ENCODE data around the gene HYDIN.

HYDIN gene

GRCh38 chr16:71230122-71230845 is at the start of gene HYDIN:
Gene HYDIN, minus strand, starts transcription at chr16:71230722. Its CDS starts 43,827 bp downstream, at chr16:71186895.
- peak; percentile 20 for DNase-seq (ENCODE audit: low read depth)

DNA sequence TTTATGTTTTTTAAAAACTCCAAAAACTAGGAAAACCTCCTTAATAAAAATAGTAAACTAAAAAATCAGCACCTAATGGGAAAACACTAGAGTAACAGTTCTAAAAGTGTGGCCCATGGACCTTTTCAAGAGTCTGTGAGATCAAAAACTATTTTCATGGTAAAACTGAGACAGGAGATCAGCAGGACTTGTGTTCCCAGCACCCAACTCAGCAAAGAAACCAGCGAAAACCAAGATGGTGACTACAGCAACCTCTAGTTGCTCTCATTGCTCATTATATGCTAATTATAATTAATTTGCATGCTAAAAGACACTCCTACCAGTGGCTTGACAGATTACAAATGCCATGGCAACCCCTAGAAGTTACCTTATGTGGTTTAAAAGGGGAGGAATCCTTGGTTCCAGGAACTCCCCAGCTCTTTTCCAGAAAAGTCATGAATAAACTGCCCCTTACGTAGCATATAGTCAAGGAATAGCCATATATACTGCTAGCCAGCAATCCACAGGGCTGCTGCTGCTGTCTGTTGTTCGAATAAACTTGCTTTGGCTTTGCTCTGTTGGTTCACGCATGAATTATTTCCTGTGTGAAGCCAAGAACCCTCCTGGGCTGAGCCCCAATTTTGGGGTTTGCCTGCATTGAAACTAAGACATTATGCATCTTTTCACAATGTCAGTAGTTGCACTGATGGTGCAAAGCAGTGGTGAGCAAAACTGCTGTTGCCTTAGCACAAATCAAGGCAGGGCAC is 46.2 kb upstream of the HYDIN start:
- no peak for DNase-seq (ENCODE audit: low read depth)

DNA sequence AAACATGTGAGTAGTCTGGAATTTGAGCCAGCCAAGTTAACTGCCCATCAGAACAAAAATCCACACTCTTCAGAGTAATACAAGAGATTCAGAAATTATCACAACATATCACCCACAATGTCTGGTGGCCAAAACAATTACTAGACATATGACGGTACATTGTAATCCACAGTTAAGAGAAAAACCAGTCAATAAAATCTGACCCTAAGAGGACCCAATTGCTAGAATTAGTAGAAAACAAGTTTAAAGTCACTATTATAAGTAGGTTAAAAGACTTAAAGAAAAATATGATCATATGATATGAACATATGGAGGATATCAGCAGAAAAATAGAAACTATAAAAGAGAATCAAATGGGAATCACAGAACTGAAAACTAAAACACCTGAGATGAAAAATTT is 42.9 kb upstream of the HYDIN start:
- DNase-seq (ENCODE audit: low read depth): no peak

DNA sequence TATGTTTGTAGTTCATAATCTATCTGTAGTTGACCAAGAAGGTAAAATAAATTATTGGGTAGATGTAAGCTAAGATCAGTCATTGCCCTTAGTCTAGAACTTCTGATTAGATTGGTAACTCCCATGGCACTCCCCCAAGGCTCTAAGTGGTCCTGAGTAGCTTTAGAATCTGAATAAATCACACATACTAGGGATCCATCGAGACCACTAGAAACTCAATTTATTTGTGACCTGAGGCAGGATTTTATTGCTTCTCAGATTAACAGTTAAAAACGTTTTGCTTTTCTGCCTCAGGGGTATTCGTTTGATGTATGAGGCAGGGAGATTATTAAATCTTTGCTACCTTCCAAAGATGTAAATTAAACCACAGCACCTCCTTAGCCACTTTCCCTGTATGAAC is 33.8 kb upstream of the HYDIN start:
- no peak for DNase-seq (ENCODE audit: low read depth)

GRCh38 chr16:71263582-71263981 is 33.1 kb upstream of the HYDIN start:
- no peak for DNase-seq (ENCODE audit: low read depth)

DNA sequence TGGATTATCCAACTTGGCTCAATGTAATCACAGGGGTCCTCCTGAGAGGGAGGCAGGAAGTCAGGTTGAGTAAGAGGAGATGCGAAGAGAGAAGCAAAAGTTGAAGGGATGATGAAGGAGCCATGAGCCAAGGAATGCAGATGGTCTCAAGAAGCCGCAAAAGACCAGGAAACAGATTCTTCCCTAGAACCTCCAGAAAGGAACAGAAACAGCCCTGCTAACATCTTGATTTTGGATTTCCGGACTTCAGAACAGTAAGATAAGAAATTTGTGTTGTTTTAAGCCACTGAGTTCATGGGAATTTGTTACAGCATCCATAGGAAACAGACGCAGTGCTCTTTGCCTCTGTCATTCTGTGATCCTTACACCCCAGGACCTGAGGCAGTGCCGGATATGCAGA is 31.9 kb upstream of the HYDIN start:
- no peak for DNase-seq (ENCODE audit: low read depth)

DNA sequence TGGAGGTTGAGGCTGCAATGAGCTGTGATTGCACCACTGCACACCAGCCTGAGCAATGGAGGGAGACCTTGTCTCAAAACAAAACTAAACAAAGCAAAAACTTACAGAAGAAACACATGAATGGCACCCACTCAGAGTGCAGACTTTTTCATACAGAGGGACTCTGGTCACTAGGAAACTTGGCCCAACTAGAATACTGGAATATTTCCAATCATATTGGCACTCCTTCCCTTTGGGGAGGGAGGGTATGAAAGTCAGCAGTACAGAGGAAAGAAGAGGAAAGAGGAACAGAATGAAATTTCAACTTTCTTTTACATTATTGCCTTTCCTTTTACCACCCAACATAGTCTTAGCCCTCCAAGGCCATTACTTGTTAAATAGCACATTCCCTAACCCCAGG is 30.5 kb upstream of the HYDIN start:
- DNase-seq (ENCODE audit: low read depth): no peak

GRCh38 chr16:71259086-71259485 is 28.6 kb upstream of the HYDIN start:
- no peak for DNase-seq (ENCODE audit: low read depth)

GRCh38 chr16:71258372-71258771 is 27.9 kb upstream of the HYDIN start:
- no peak for DNase-seq (ENCODE audit: low read depth)

DNA sequence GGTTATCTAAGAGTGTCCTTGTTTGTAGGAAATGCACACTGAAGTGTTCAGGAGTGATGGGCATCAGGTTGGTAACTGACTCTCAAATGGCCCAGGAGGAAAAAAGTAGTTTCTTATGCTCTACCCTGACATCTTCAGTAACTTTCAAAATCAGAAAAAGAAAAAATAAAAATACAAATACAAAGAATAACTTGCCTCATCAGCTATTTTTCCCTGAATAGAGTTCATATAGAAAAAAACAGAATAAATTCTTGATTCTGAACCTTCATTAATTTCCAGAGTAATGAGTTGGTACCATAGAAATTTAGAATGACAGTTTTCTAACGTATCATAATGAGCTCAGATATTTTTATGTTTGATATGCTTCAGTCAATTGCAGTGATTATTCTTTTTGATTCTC is 27.2 kb upstream of the HYDIN start:
- no peak for DNase-seq (ENCODE audit: low read depth)

DNA sequence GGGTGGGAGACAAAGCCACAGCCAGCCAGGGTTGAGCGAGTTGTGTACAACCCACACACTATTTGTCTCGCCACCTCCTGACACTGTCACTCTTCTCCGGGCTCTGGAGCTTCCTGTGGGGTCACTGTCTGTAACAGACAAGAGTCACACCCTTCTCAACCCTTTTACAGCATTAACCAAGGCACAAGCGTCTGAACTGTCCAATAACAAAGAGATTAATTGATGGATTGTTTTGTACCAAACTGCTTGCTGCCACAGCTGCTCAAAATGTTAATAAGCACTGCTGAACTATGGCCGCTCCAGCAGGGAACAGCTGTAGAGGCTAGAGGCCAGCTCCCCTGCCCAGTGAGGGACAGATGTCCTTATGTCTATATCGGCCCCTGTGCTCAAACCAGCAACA is 25.2 kb upstream of the HYDIN start:
- DNase-seq (ENCODE audit: low read depth): no peak

DNA sequence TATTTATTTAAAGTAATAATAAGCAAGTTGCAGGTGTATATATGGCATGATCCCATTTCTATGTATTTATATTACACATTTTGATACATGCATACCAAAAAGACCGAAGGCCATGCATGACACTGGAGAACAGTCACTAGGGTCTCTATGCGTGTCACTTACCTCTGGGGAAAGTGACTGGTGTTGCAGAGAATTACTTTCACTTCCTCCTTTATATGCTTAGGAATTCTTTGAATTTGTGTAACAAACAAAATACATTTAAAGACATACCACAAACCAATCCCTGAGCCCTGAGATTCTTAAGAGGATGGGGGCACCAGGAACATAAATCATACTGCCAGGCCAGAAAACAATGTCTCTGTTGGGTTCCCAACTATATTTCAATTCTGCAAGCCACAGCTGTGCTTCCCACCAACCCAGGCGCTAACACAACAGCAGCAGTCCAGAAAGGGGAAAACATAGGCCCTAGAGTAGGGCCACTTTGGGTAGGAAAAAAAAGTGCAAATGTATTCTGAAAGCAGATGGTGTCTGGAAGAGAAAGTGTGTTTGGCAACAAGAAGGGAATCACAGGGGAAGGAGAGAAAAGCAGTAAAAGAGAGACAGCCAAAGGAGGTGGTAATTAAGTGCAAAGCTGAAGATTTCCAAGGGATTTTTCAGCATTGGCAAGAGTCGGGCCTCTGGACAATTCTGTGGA is 24.5 kb upstream of the HYDIN start:
- DNase-seq (ENCODE audit: low read depth): no peak

DNA sequence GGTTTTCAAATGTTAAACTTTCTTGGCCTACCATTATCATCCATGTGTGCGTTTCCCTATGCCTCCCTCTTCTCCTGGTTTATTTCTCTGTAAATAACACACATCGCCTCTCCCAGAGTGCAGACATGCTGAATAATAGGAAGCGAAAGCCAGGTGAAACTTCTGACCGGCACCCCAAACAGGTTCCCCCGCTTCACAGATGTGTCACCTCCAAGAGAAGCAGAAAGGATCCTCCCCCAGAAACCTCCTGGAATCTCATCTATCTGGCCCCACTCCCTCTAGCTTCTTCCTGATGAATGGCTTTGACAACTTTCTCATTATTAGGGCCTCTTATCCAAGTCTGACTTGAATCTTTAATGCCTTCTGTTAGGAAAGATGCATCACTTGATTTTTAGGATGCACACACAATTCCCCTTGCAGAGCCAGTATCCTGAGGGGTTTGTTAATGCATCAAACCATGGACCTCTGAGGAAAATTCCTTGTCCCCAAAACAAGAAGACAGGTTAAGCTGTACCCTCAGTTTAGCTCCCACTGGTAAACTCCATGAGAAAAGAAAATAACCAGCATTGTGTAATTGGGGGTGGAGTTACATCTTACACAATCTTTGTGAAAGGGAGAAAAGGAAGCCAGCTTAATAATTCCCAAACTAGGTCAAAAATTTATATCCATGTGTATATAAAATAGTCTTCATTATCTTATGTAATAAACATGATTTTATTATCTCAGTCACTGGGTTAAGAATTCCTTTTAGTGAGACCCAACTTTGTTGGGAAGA is 20.1 kb upstream of the HYDIN start:
- DNase-seq (ENCODE audit: low read depth): no peak

- DNase-seq (ENCODE audit: low read depth): no peak
These were observed 18.9 kb upstream of the HYDIN start for GRCh38 chr16:71249399-71249798.

GRCh38 chr16:71247478-71247877 is 17.0 kb upstream of the HYDIN start:
- DNase-seq (ENCODE audit: low read depth): no peak

DNA sequence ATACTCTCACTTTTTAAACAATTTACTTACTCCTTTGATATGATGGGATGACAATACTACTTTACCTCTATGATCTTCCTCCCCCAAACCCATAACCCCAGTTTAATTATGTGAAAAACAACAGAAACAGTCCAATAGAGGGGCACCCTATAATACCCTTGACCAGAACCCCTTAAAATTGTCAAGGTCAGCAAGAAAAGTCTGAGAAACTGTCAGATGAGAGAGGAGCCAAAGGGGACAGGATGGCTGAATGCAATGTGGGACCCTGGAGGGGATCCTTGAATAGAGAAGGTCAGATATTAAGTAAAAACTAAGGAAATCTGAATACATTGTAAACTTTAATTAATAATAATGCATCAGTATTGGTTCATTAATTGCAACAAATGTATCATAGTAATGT is 15.8 kb upstream of the HYDIN start:
- DNase-seq (ENCODE audit: low read depth): no peak

- no peak for DNase-seq (ENCODE audit: low read depth)
These were observed 14.0 kb upstream of the HYDIN start for GRCh38 chr16:71244521-71244920.

DNA sequence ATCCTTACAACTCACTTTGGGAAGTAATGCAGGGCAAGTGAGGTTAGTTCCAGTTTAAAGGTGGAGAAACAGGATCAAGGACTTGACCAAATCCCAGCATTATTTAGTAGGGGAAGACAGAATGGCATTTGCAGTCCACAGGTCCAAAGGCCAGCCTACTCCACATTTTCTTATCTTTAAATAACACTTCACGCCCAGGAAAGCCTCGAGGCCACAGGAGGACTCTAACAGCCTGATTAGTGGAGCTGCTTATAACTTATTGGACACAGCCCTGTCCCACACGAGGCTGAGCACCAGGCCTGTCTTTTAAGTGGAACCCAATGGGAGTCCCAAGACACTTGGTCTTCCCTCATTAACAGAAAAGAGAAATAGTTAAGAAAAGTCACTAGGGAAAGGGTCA is 12.1 kb upstream of the HYDIN start:
- DNase-seq (ENCODE audit: low read depth): no peak

GRCh38 chr16:71242036-71242435 is 11.5 kb upstream of the HYDIN start:
- DNase-seq (ENCODE audit: low read depth): no peak

- no peak for DNase-seq (ENCODE audit: low read depth)
These were observed 1.2 kb downstream of the HYDIN start for GRCh38 chr16:71229344-71229743.

GRCh38 chr16:71226229-71227141 is 4.0 kb downstream of the HYDIN start:
- DNase-seq (ENCODE audit: low read depth): no peak

Data from fibroblast of the conjunctiva (primary cell).